Measurements from ENCODE around the gene CRYBG3. TPM values are rescaled to one million over a fixed set of nuclear protein-coding genes. Genes with fewer than 3 reads are reported as not detected.
"Not testable (repeated sequence)": the region's sequence is repeated elsewhere in the genome, so short reads cannot be mapped to it uniquely, and the experiment has no call there.

Gene CRYBG3
- total RNA-seq, 2 experiments from 2014 or later: 2.2 to 2.4 TPM

DNA sequence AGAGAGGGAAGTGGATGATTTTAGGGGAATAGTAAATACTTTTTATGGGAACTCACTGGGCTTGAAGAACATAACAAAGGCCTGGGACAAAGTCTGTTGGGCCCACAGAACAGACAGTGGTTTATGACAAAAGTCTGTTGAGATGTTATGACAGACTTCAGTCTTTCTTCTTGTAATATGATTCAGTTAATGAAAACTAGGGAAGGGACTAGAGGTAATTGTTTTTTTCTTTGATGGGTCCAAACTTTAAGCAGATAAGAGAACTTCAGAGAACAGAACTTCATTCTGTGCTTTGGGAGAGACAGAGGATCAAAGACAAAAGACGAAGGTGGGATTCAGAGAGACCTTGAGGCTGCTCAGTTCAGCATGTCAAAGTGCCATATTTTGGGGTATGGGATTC is 9.3 kb downstream of the CRYBG3 start:
- H3K9me3 Mint-ChIP-seq: no peaks in the 10 kb centered on the region
- POLR2A ChIA-PET: no interaction called here

DNA sequence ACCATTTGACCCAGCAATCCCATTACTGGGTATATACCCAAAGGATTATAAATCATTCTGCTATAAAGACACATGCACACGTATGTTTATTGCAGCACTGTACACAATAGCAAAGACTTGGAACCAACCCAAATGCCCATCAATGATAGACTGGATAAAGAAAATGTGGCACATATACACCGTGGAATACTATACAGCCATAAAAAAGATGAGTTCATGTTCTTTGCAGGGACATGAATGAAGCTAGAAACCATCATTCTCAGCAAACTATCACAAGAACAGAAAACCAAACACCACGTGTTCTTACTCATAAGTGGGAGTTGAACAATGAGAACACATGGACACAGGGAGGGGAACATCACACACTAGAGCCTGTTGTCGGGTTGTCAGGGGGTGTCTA is 11.4 kb downstream of the CRYBG3 start:
- H3K27me3 ChIP-seq (ENCODE audit: control insufficient read depth in 1 of 2, insufficient read depth in 2 of 2, low read length in 2 of 2); H3K4me3 Mint-ChIP-seq; CTCF ChIA-PET; H3K36me3 Mint-ChIP-seq (ENCODE audit: low read depth); DNase-seq; H3K27ac Mint-ChIP-seq; H3K27ac ChIP-seq (ENCODE audit: low read depth in 1 of 2, low read length in 2 of 2); H3K9me3 ChIP-seq (ENCODE audit: control insufficient read depth in 1 of 2, insufficient read depth in 1 of 2, low read length in 2 of 2); H3K4me1 ChIP-seq (ENCODE audit: insufficient read depth, low read length); intact Hi-C loops (cut with DNase I, micrococcal nuclease); ATAC-seq (ENCODE audit: poor library complexity); POLR2A ChIA-PET; H3K9me3 Mint-ChIP-seq; H3K27me3 Mint-ChIP-seq; H3K4me3 ChIP-seq (ENCODE audit: low read length); H3K36me3 ChIP-seq (ENCODE audit: insufficient read depth, low read length); H3K4me1 Mint-ChIP-seq (ENCODE audit: low read depth): not testable (repeated sequence)

More for the DNA sequence above, 9.3 kb downstream of the CRYBG3 start:
- H3K4me3 Mint-ChIP-seq: no peak overlapping the region
- H3K27me3 Mint-ChIP-seq: no peaks in the 10 kb centered on the region
- H3K4me3 ChIP-seq (ENCODE audit: low read length): no peak overlapping the region
- DNase-seq (no peak), ATAC-seq (ENCODE audit: poor library complexity) (no peak)
- no peaks in the 10 kb centered on the region for H3K4me1 ChIP-seq (ENCODE audit: insufficient read depth, low read length)
- no peaks in the 10 kb centered on the region for H3K27me3 ChIP-seq (ENCODE audit: control insufficient read depth in 1 of 2, insufficient read depth in 2 of 2, low read length in 2 of 2)
- CTCF ChIA-PET: interaction anchor here (1.6 kb wide), 1 partner anchor 10 kb away, joined by 3 read pairs; no protein-coding TSS in a partner anchor
- H3K36me3 Mint-ChIP-seq (ENCODE audit: low read depth): no peaks in the 10 kb centered on the region
- H3K9me3 ChIP-seq (ENCODE audit: control insufficient read depth in 1 of 2, insufficient read depth in 1 of 2, low read length in 2 of 2): no peaks in the 10 kb centered on the region
- no peak overlapping the region for H3K27ac ChIP-seq (ENCODE audit: low read depth in 1 of 2, low read length in 2 of 2)
- no peaks in the 10 kb centered on the region for H3K36me3 ChIP-seq (ENCODE audit: insufficient read depth, low read length)
- intact Hi-C loops (cut with DNase I, micrococcal nuclease): no loop called here
- TF ChIP-seq, protein P1, sequence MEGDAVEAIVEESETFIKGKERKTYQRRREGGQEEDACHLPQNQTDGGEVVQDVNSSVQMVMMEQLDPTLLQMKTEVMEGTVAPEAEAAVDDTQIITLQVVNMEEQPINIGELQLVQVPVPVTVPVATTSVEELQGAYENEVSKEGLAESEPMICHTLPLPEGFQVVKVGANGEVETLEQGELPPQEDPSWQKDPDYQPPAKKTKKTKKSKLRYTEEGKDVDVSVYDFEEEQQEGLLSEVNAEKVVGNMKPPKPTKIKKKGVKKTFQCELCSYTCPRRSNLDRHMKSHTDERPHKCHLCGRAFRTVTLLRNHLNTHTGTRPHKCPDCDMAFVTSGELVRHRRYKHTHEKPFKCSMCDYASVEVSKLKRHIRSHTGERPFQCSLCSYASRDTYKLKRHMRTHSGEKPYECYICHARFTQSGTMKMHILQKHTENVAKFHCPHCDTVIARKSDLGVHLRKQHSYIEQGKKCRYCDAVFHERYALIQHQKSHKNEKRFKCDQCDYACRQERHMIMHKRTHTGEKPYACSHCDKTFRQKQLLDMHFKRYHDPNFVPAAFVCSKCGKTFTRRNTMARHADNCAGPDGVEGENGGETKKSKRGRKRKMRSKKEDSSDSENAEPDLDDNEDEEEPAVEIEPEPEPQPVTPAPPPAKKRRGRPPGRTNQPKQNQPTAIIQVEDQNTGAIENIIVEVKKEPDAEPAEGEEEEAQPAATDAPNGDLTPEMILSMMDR (IDR thresholded peaks at IDR 0.05): no peak
- H3K4me1 Mint-ChIP-seq (ENCODE audit: low read depth): no peaks in the 10 kb centered on the region
- H3K27ac Mint-ChIP-seq: no peak overlapping the region

DNA sequence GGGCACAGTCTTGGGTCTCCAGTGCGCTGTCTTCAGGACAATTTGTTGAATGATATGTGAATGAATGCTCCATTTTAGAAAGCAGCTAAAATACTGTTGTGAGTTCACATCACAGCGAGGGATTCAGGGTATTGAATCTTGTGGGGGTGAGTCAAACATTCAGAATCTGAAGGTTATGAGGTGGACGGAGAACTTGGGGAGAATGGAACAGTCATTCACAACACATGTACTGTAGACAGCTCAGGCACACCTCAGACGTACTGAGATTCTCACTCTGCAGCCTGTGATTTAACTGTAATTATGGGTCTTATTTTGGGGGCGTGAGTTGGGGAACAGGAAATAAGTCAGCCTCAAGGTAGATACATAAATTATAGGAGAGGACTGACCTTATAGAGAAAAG is 13.9 kb downstream of the CRYBG3 start:
- POLR2A ChIA-PET: no interaction called here
- no peak for DNase-seq
- no peak for ATAC-seq (ENCODE audit: poor library complexity)
- TF ChIP-seq, protein P1 (IDR thresholded peaks at IDR 0.05): no peak
- Mint-ChIP-seq H3K9me3 (no peaks in the 10 kb centered on the region), H3K27me3 (no peaks in the 10 kb centered on the region), H3K4me1 (ENCODE audit: low read depth) (no peaks in the 10 kb centered on the region), H3K27ac (no peak overlapping the region), H3K36me3 (ENCODE audit: low read depth) (no peaks in the 10 kb centered on the region), H3K4me3 (no peak overlapping the region)
- CTCF ChIA-PET: no interaction called here
- intact Hi-C loops (cut with DNase I, micrococcal nuclease): no loop called here
- H3K27me3 ChIP-seq (ENCODE audit: control insufficient read depth in 1 of 2, insufficient read depth in 2 of 2, low read length in 2 of 2): no peaks in the 10 kb centered on the region
- H3K27ac ChIP-seq (ENCODE audit: low read depth in 1 of 2, low read length in 2 of 2): no peak overlapping the region
- H3K9me3 ChIP-seq (ENCODE audit: control insufficient read depth in 1 of 2, insufficient read depth in 1 of 2, low read length in 2 of 2): no peaks in the 10 kb centered on the region
- H3K4me3 ChIP-seq (ENCODE audit: low read length): no peak overlapping the region
- H3K36me3 ChIP-seq (ENCODE audit: insufficient read depth, low read length): no peaks in the 10 kb centered on the region
- H3K4me1 ChIP-seq (ENCODE audit: insufficient read depth, low read length): no peaks in the 10 kb centered on the region

DNA sequence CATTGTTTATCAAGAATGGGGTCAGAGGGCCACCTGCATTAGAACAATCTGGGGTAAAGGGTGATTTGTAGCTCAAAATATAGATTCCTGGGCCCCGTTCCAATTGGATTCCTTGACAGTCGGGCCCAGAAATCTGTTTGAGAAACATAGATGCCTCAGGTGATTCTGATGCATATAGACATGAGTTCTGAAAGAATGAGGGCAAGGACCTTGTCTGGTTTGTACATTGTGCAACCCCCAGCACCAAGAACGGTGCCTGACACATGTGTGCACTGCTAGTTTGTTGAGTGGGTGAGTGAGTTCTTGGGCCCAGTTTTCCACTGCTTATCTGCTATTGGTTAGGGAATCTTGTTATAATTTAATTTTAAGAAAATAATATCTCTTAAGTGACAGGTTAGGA is 16.6 kb downstream of the CRYBG3 start:
- Histone ChIP-seq H3K27ac (ENCODE audit: low read depth in 1 of 2, low read length in 2 of 2) (no peak overlapping the region), H3K4me3 (ENCODE audit: low read length) (no peak overlapping the region), H3K36me3 (ENCODE audit: insufficient read depth, low read length) (no peaks in the 10 kb centered on the region), H3K27me3 (ENCODE audit: control insufficient read depth in 1 of 2, insufficient read depth in 2 of 2, low read length in 2 of 2) (no peaks in the 10 kb centered on the region), H3K4me1 (ENCODE audit: insufficient read depth, low read length) (no peaks in the 10 kb centered on the region), H3K9me3 (ENCODE audit: control insufficient read depth in 1 of 2, insufficient read depth in 1 of 2, low read length in 2 of 2) (no peaks in the 10 kb centered on the region)
- Mint-ChIP-seq H3K27ac (no peak overlapping the region), H3K4me1 (ENCODE audit: low read depth) (no peaks in the 10 kb centered on the region), H3K27me3 (no peaks in the 10 kb centered on the region), H3K36me3 (ENCODE audit: low read depth) (no peaks in the 10 kb centered on the region), H3K9me3 (no peaks in the 10 kb centered on the region), H3K4me3 (no peak overlapping the region)
- TF ChIP-seq, protein P1 (IDR thresholded peaks at IDR 0.05): no peak
- POLR2A ChIA-PET: interaction anchor here (0.7 kb wide), 1 partner anchor 12 kb away, joined by 3 read pairs; no protein-coding TSS in a partner anchor
- CTCF ChIA-PET: interaction anchor here (1.1 kb wide), 1 partner anchor 11 kb away, joined by 4 read pairs; no protein-coding TSS in a partner anchor
- intact Hi-C loops (cut with DNase I, micrococcal nuclease): no loop called here
- ATAC-seq (ENCODE audit: poor library complexity): no peak
- DNase-seq: no peak
